ENCODE results near the gene LENEP. TPM values are rescaled to one million over a fixed set of nuclear protein-coding genes. Genes with fewer than 3 reads are reported as not detected.

Gene LENEP
- total RNA-seq, 2 experiments from 2014 or later = 0.78 to 2.3 TPM

- no peaks in the 10 kb centered on the region for H3K79me2 ChIP-seq (ENCODE audit: insufficient read depth, low read depth, low read length)
- no peaks in the 10 kb centered on the region for H3K9me3 ChIP-seq (ENCODE audit: low read length)
- H3K4me2 ChIP-seq (ENCODE audit: low read length) = no peak overlapping the region
- DNase-seq (ENCODE audit: low spot score) = no peak
- peaks cover 43% of the 10 kb centered on the region for H3K4me1 ChIP-seq (ENCODE audit: insufficient read depth, low read length, poor library complexity, severe bottlenecking)
- ChIA-PET CTCF (ENCODE audit: unreplicated experiment) (interaction anchor here (1.3 kb wide), 1 partner anchor 36 kb away, joined by 3 read pairs; the partner anchor contains the start of gene FLAD1), POLR2A (no interaction called here)
- no peaks in the 10 kb centered on the region for H4K20me1 ChIP-seq (ENCODE audit: insufficient read depth, low read length)
- TF ChIP-seq, protein P1, sequence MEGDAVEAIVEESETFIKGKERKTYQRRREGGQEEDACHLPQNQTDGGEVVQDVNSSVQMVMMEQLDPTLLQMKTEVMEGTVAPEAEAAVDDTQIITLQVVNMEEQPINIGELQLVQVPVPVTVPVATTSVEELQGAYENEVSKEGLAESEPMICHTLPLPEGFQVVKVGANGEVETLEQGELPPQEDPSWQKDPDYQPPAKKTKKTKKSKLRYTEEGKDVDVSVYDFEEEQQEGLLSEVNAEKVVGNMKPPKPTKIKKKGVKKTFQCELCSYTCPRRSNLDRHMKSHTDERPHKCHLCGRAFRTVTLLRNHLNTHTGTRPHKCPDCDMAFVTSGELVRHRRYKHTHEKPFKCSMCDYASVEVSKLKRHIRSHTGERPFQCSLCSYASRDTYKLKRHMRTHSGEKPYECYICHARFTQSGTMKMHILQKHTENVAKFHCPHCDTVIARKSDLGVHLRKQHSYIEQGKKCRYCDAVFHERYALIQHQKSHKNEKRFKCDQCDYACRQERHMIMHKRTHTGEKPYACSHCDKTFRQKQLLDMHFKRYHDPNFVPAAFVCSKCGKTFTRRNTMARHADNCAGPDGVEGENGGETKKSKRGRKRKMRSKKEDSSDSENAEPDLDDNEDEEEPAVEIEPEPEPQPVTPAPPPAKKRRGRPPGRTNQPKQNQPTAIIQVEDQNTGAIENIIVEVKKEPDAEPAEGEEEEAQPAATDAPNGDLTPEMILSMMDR (conservative IDR thresholded peaks at IDR 0.05; ENCODE audit: low read length) = no peak
- no peak for TF ChIP-seq EZH2phosphoT487 (IDR thresholded peaks at IDR 0.05; ENCODE audit: borderline replicate concordance, low read depth, low read length)
- no peak overlapping the region for H2AFZ ChIP-seq (ENCODE audit: low read length)
- no peaks in the 10 kb centered on the region for H3K9me2 ChIP-seq (ENCODE audit: insufficient read depth, low read length)
- H3K27ac ChIP-seq (ENCODE audit: low read depth, low read length, poor library complexity, severe bottlenecking) = no peak overlapping the region
- BruUV-seq (replicated peaks) = no TSS peak
- H3K4me3 ChIP-seq (ENCODE audit: low read depth, low read length, poor library complexity, severe bottlenecking) = no peak overlapping the region
- peaks cover 22% of the 10 kb centered on the region; the same call in 1 of the 2 replicates for H3K36me3 ChIP-seq (ENCODE audit: insufficient read depth, low read length)
- intact Hi-C loops (cut with micrococcal nuclease; ENCODE audit: unreplicated experiment) = no loop called here
Observed at GRCh38 chr1:155019377-155020245, 26.2 kb downstream of the LENEP start.

DNA sequence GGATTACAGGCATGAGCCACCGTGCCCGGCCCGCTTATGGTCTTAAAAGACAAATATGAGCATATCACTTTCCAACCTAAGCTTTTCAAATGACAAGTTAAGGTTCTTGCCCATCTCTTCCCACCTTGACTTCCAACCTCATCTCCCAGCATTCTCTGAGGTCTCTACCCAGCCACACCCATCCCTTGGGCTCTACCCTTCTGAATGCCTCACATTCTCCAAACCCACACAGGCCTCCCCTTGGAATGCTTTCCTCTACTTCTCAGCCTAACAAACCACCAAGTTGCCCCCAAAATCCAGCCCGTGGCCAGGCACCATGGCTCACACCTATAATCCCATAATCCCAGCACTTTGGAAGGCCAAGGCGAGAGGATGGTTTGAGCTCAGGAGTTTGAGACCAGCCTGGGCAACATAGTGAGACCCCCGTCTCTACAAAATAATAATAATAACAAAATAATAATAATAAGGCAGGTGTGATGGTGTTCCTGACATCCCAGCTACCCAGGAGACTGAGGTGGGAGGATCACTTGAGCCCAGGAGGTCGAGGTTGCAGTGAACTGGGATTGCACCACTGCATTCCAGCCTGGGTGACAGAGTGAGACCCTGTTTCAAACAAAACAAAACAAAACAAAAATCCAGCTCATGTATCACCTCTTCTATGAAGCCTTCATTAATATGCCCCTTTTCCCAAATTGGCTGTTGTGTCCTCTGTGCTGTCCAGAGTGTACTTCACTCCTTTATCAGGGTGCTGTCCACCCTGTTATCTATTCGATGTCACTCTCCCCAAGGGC, 28.9 kb downstream of the LENEP start:
- intact Hi-C loops (cut with micrococcal nuclease; ENCODE audit: unreplicated experiment) = no loop called here
- Histone ChIP-seq H3K27ac (ENCODE audit: low read depth, low read length, poor library complexity, severe bottlenecking) (no peak overlapping the region), H3K4me3 (ENCODE audit: low read depth, low read length, poor library complexity, severe bottlenecking) (no peak overlapping the region), H3K4me1 (ENCODE audit: insufficient read depth, low read length, poor library complexity, severe bottlenecking) (peaks cover 17% of the 10 kb centered on the region), H3K36me3 (ENCODE audit: insufficient read depth, low read length) (no peaks in the 10 kb centered on the region), H4K20me1 (ENCODE audit: insufficient read depth, low read length) (no peaks in the 10 kb centered on the region), H3K9me3 (ENCODE audit: low read length) (no peaks in the 10 kb centered on the region), H2AFZ (ENCODE audit: low read length) (no peak overlapping the region), H3K9me2 (ENCODE audit: insufficient read depth, low read length) (no peaks in the 10 kb centered on the region), H3K79me2 (ENCODE audit: insufficient read depth, low read depth, low read length) (no peaks in the 10 kb centered on the region), H3K4me2 (ENCODE audit: low read length) (no peak overlapping the region)
- POLR2A ChIA-PET = interaction anchor here (0.7 kb wide), 2 partner anchors 9 to 48 kb away, joined by 3 read pairs; no protein-coding TSS in a partner anchor
- TF ChIP-seq, protein P1 (conservative IDR thresholded peaks at IDR 0.05; ENCODE audit: low read length) = no peak
- TF ChIP-seq EZH2phosphoT487 (IDR thresholded peaks at IDR 0.05; ENCODE audit: borderline replicate concordance, low read depth, low read length) = no peak
- DNase-seq (ENCODE audit: low spot score) = no peak
- no TSS peak for BruUV-seq (replicated peaks)
- CTCF ChIA-PET (ENCODE audit: unreplicated experiment) = interaction anchor here (1.3 kb wide), 1 partner anchor 66 kb away, joined by 3 read pairs; the partner anchor contains the start of gene PBXIP1
